ENCODE data around the gene ERC2.

Gene ERC2

DNA sequence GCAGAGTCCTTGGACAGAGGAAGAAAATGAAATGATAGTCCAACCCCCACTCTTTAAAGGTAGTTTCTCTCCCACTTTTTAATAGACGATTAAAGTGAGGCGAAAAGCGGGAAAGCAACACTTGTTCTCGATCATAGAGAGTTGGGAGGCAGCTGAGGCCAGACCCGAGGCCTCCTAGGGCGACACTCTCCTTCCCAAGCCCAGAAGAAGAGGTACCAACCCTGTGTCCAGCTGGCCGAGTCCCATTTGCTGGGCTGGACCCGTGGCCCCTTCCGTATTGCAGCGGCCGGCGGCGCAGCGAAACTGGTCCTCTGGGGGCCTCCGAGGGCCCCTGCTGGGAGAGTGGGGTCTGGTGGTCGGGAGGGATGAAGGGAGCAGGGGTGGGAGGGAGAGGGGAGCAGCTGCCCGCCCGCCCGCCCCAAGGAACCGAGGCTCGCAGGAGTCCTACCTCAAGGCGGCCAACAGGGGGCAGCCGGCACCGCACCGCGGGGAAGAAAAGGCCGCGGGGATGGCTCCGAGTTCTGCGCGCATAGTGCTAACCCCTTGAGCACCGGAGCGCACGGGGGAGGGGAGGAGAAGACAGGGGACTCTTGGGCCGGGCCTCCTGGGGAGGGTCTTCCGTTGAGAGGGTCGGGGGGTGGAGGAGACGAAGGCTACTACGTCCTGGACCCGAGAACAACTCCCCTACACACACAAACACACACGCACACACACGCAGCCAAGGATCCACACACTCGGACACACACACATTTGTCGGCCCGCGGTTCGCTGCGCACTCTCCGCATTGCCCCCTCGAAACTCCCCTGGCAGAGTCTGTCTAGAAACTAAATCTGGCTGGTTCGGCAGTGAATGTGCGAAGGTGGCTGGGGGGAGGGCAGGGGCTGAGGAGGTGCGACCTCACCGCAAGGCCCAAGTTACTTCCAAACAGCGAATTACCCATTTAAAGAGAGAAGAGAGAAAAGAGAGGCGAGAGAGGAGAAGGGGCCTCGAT is 983.2 kb downstream of the ERC2 start:
- TF ChIP-seq RAD21 (IDR thresholded peaks at IDR 0.05; ENCODE audit: low read depth), result peak; percentile 55
- no peak for TF ChIP-seq TCF12 (IDR thresholded peaks at IDR 0.05; ENCODE audit: low read depth)

DNA sequence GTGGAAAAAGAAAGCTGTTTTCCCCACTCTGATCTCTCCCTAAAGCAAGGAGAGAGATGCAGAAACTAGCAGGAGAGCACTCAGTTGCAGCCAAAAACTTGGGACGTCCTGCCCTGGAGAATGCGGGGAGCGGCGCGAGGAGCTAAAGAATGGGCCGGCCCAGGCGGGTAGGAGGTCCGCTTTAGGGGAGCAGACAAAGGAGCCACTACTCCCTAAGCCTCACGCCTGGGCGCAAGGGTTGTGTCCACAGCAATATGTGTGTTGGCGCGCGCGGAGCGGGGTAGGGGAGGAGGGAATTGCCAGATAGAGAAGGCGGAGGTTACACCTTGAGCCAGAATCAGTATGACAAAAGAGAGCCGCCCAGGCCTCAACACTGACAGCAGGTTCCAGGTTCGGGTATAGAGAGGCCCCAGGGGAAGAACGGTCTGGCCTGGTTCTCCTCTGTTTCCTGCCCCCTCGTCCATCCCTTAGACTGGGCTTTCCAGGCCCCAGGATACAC is 984.0 kb downstream of the ERC2 start:
- TF ChIP-seq EGR1 (IDR thresholded peaks at IDR 0.05) (no peak), CEBPB (IDR thresholded peaks at IDR 0.05) (no peak), TEAD4 (IDR thresholded peaks at IDR 0.05) (no peak), YY1 (IDR thresholded peaks at IDR 0.05; ENCODE audit: low read depth) (no peak), NFIC (IDR thresholded peaks at IDR 0.05) (no peak), ZBTB7A (IDR thresholded peaks at IDR 0.05; ENCODE audit: low read depth) (no peak)

DNA sequence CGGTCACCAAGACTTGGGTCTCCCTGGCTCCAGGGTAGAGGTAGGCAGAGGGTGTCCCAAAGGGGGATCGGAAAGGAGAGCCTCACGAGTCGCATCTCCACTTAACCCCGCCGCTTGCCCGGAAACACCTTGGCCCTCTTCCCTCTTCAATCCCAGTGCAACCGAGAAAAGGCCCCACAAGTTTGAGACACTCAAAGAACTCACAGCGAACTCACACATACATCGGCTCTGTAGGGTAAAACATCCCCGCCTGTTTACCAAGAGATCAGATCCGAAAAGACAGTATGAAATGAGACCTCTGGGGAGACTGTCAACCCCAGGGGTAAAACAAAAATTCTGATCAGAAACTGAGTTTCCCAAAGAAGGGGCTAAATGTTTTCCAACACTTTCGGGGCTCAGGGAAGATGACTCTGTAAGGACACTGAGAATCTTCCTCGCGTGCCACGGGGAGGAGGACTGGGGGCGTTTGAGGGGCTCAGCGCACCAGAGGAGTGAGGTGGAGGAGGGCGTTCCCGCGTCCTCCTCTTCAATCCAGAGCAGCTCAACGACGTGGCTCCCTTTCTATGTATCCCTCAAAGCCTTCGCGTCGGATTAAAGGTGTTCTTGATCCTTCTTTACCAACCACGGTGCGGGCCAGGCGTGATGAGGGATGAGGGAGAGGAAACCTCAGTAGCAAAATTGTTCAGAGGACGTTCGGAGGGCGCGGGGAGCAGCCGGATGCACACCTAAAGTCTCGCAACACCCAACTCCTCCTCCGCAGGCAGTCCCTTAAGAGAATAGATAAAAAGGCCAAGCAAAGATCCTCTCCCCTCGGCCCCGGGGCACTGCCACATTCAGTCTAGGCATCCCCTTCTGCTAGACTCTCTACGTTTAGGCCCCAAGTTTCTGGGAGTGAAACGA is 984.8 kb downstream of the ERC2 start:
- TF ChIP-seq RAD21 (IDR thresholded peaks at IDR 0.05; ENCODE audit: low read depth) (no peak), TEAD4 (IDR thresholded peaks at IDR 0.05) (no peak), CEBPB (IDR thresholded peaks at IDR 0.05) (no peak), TCF12 (IDR thresholded peaks at IDR 0.05; ENCODE audit: low read depth) (no peak), TAF1 (IDR thresholded peaks at IDR 0.05; ENCODE audit: low read depth) (no peak), EGR1 (IDR thresholded peaks at IDR 0.05) (no peak), CREB1 (IDR thresholded peaks at IDR 0.05; ENCODE audit: low read depth) (no peak), EP300 (IDR thresholded peaks at IDR 0.05; ENCODE audit: borderline replicate concordance) (no peak), ZBTB7A (IDR thresholded peaks at IDR 0.05; ENCODE audit: low read depth) (no peak), FOXM1 (IDR thresholded peaks at IDR 0.05; ENCODE audit: borderline replicate concordance, low read depth) (no peak), NFIC (IDR thresholded peaks at IDR 0.05) (no peak), YY1 (IDR thresholded peaks at IDR 0.05; ENCODE audit: low read depth) (no peak)
- TF ChIP-seq, protein P1, sequence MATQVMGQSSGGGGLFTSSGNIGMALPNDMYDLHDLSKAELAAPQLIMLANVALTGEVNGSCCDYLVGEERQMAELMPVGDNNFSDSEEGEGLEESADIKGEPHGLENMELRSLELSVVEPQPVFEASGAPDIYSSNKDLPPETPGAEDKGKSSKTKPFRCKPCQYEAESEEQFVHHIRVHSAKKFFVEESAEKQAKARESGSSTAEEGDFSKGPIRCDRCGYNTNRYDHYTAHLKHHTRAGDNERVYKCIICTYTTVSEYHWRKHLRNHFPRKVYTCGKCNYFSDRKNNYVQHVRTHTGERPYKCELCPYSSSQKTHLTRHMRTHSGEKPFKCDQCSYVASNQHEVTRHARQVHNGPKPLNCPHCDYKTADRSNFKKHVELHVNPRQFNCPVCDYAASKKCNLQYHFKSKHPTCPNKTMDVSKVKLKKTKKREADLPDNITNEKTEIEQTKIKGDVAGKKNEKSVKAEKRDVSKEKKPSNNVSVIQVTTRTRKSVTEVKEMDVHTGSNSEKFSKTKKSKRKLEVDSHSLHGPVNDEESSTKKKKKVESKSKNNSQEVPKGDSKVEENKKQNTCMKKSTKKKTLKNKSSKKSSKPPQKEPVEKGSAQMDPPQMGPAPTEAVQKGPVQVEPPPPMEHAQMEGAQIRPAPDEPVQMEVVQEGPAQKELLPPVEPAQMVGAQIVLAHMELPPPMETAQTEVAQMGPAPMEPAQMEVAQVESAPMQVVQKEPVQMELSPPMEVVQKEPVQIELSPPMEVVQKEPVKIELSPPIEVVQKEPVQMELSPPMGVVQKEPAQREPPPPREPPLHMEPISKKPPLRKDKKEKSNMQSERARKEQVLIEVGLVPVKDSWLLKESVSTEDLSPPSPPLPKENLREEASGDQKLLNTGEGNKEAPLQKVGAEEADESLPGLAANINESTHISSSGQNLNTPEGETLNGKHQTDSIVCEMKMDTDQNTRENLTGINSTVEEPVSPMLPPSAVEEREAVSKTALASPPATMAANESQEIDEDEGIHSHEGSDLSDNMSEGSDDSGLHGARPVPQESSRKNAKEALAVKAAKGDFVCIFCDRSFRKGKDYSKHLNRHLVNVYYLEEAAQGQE (IDR thresholded peaks at IDR 0.05; ENCODE audit: low read depth), result no peak
- TF ChIP-seq, protein P2, sequence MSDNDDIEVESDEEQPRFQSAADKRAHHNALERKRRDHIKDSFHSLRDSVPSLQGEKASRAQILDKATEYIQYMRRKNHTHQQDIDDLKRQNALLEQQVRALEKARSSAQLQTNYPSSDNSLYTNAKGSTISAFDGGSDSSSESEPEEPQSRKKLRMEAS (IDR thresholded peaks at IDR 0.05), result no peak
- TF ChIP-seq, protein P3, sequence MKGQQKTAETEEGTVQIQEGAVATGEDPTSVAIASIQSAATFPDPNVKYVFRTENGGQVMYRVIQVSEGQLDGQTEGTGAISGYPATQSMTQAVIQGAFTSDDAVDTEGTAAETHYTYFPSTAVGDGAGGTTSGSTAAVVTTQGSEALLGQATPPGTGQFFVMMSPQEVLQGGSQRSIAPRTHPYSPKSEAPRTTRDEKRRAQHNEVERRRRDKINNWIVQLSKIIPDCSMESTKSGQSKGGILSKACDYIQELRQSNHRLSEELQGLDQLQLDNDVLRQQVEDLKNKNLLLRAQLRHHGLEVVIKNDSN (IDR thresholded peaks at IDR 0.05), result no peak

DNA sequence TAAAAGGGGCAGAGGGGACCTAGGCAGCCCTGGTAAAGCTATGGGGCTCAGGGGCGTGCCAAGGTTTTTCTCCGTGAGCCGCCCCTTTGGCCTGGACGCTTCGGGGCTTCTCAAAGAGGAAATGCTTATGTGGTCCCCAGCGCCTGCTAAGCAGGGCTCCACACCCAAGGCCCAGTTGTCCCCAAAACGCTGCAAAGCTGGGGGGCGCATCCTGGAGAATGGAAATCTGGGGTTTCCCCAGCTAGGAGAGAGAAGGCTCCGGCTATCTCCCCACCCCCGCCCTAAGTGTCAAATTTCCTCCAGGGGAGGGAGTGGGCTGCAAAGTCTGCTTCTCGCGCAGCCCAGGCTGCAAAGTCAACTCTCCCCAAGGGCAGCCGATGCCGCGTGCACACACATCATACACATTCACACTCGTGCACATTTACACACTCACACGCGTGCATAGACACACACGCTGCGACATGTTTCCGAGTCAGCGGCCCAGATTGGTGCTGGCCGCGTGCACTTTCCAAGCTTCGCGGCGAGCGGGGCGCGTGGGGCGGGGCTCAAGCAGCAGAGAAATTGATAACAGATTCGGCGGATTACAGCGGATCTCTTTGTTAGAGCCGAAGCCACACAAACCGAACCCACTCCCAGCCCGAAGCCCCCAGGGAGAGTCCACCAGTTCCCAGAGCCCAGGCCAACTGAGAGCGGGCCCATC is 985.6 kb downstream of the ERC2 start:
- TF ChIP-seq, protein P1 (IDR thresholded peaks at IDR 0.05; ENCODE audit: low read depth), result no peak
- TF ChIP-seq YY1 (IDR thresholded peaks at IDR 0.05; ENCODE audit: low read depth), result no peak
- TF ChIP-seq NFIC (IDR thresholded peaks at IDR 0.05), result no peak
- TF ChIP-seq RAD21 (IDR thresholded peaks at IDR 0.05; ENCODE audit: low read depth), result no peak
- no peak for TF ChIP-seq FOXM1 (IDR thresholded peaks at IDR 0.05; ENCODE audit: borderline replicate concordance, low read depth)
- TF ChIP-seq CREB1 (IDR thresholded peaks at IDR 0.05; ENCODE audit: low read depth), result no peak
- TF ChIP-seq EP300 (IDR thresholded peaks at IDR 0.05; ENCODE audit: borderline replicate concordance), result no peak
- TF ChIP-seq, protein P2 (IDR thresholded peaks at IDR 0.05), result no peak
- no peak for TF ChIP-seq TEAD4 (IDR thresholded peaks at IDR 0.05)
- TF ChIP-seq TAF1 (IDR thresholded peaks at IDR 0.05; ENCODE audit: low read depth), result no peak
- TF ChIP-seq TCF12 (IDR thresholded peaks at IDR 0.05; ENCODE audit: low read depth), result no peak

All from Ishikawa (cell line).